ENCODE measurements around the gene CEP44. TPM values are rescaled to one million over a fixed set of nuclear protein-coding genes. Genes with fewer than 3 reads are reported as not detected.

The CEP44 gene
- total RNA-seq, 1 experiment from 2014 or later = 8.4 TPM

DNA sequence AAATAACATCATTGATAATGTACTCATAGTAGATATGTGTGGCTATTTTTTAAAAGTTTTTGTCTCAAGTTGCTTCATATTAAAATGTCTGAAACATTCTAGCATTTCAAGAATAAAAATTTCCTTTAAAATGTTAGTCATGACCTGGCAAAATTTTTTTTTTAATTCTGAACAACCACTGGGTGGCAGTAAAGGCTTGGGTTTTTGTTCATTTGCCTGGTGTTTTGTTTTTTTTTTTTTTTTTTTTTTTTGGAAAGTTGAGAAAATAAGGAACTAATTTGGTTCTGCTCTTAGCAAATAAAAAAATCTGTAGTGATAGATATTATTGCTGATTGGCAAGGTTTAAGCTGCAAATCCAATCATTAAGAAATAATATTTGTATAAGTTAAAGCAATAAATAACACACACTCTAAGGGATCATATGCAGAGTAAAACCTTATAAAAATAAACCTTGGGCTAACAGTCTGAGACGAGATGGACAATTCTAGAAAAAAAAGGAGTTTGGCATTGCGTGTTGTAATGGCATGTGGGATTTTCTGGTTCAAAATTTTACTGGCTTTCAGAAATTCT lies 81.4 kb downstream of the CEP44 start:
- Histone ChIP-seq H4K20me1 (ENCODE audit: low read length) (no peaks in the 10 kb centered on the region), H3K9ac (ENCODE audit: low read length) (no peak overlapping the region), H3K9me2 (replicated peaks; ENCODE audit: low read length) (no peaks in the 10 kb centered on the region), H2AFZ (ENCODE audit: low read length) (no peak overlapping the region), H3K36me3 (ENCODE audit: low read depth, low read length) (no peaks in the 10 kb centered on the region), H3K79me2 (ENCODE audit: low read length) (no peaks in the 10 kb centered on the region), H3K9me3 (ENCODE audit: low read length) (no peaks in the 10 kb centered on the region), H3K4me1 (ENCODE audit: insufficient read depth, low read length) (0 out of 2 replicates have a peak, but pooled peaks cover 8% of the 10 kb centered on the region), H3K4me2 (ENCODE audit: low read length) (no peak overlapping the region), H3K27me3 (ENCODE audit: low read length) (no peaks in the 10 kb centered on the region), H3F3A (ENCODE audit: low read length, unreplicated experiment) (no peaks in the 10 kb centered on the region), H3K4me3 (ENCODE audit: low read length) (no peak overlapping the region), H3K27ac (ENCODE audit: low read length) (no peak overlapping the region)
- TF ChIP-seq EZH2 (IDR thresholded peaks at IDR 0.05; ENCODE audit: low read length, unreplicated experiment) = no peak
- TF ChIP-seq, protein P1, sequence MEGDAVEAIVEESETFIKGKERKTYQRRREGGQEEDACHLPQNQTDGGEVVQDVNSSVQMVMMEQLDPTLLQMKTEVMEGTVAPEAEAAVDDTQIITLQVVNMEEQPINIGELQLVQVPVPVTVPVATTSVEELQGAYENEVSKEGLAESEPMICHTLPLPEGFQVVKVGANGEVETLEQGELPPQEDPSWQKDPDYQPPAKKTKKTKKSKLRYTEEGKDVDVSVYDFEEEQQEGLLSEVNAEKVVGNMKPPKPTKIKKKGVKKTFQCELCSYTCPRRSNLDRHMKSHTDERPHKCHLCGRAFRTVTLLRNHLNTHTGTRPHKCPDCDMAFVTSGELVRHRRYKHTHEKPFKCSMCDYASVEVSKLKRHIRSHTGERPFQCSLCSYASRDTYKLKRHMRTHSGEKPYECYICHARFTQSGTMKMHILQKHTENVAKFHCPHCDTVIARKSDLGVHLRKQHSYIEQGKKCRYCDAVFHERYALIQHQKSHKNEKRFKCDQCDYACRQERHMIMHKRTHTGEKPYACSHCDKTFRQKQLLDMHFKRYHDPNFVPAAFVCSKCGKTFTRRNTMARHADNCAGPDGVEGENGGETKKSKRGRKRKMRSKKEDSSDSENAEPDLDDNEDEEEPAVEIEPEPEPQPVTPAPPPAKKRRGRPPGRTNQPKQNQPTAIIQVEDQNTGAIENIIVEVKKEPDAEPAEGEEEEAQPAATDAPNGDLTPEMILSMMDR (conservative IDR thresholded peaks at IDR 0.05; ENCODE audit: low read depth, low read length) = peak; percentile 62; the same call in 1 of the 2 replicates
- ChIA-PET POLR2A (ENCODE audit: unreplicated experiment) (no interaction called here), CTCF (no interaction called here)
- ATAC-seq = no peak
- BruUV-seq (replicated peaks) = no TSS peak
- intact Hi-C loops (cut with micrococcal nuclease) = loop anchor here (1.0 to 5.0 kb wide), 5 partner anchors 37 to 1172 kb away; partner anchors contain the start of gene HPGD
- peak; percentile 54 for DNase-seq

- no peak for DNase-seq
- Histone ChIP-seq H2AFZ (ENCODE audit: low read length) (no peak overlapping the region), H4K20me1 (ENCODE audit: low read length) (no peaks in the 10 kb centered on the region), H3K9ac (ENCODE audit: low read length) (no peak overlapping the region), H3K9me3 (ENCODE audit: low read length) (no peaks in the 10 kb centered on the region), H3K4me1 (ENCODE audit: insufficient read depth, low read length) (0 out of 2 replicates have a peak, but pooled peaks cover 8% of the 10 kb centered on the region), H3K27me3 (ENCODE audit: low read length) (no peaks in the 10 kb centered on the region), H3K4me2 (ENCODE audit: low read length) (no peak overlapping the region), H3K9me2 (replicated peaks; ENCODE audit: low read length) (no peaks in the 10 kb centered on the region), H3F3A (ENCODE audit: low read length, unreplicated experiment) (no peaks in the 10 kb centered on the region), H3K4me3 (ENCODE audit: low read length) (no peak overlapping the region), H3K36me3 (ENCODE audit: low read depth, low read length) (no peaks in the 10 kb centered on the region), H3K27ac (ENCODE audit: low read length) (no peak overlapping the region), H3K79me2 (ENCODE audit: low read length) (no peaks in the 10 kb centered on the region)
- no peak for TF ChIP-seq EZH2 (IDR thresholded peaks at IDR 0.05; ENCODE audit: low read length, unreplicated experiment)
- TF ChIP-seq, protein P1 (conservative IDR thresholded peaks at IDR 0.05; ENCODE audit: low read depth, low read length) = no peak
- no TSS peak for BruUV-seq (replicated peaks)
- intact Hi-C loops (cut with micrococcal nuclease) = loop anchor here (5.0 kb wide), 2 partner anchors 32 to 1167 kb away; no protein-coding TSS in a partner anchor
- ChIA-PET POLR2A (ENCODE audit: unreplicated experiment) (no interaction called here), CTCF (no interaction called here)
- no peak for ATAC-seq
Observed at GRCh38 chr4:174369985-174370384, 86.3 kb downstream of the CEP44 start.

- ATAC-seq = no peak
- no peaks in the 10 kb centered on the region for H3K36me3 ChIP-seq (ENCODE audit: low read depth, low read length)
- H3K9ac ChIP-seq (ENCODE audit: low read length) = no peak overlapping the region
- no peaks in the 10 kb centered on the region for H3K79me2 ChIP-seq (ENCODE audit: low read length)
- CTCF ChIA-PET = no interaction called here
- no peaks in the 10 kb centered on the region for H4K20me1 ChIP-seq (ENCODE audit: low read length)
- H3K4me2 ChIP-seq (ENCODE audit: low read length) = no peak overlapping the region
- no peaks in the 10 kb centered on the region for H3F3A ChIP-seq (ENCODE audit: low read length, unreplicated experiment)
- POLR2A ChIA-PET (ENCODE audit: unreplicated experiment) = no interaction called here
- TF ChIP-seq EZH2 (IDR thresholded peaks at IDR 0.05; ENCODE audit: low read length, unreplicated experiment) (no peak), EZH2phosphoT487 (IDR thresholded peaks at IDR 0.05; ENCODE audit: borderline replicate concordance, low read length) (no peak)
- TF ChIP-seq, protein P1 (conservative IDR thresholded peaks at IDR 0.05; ENCODE audit: low read depth, low read length) = no peak
- H3K27me3 ChIP-seq (ENCODE audit: low read length) = no peaks in the 10 kb centered on the region
- no peaks in the 10 kb centered on the region for H3K9me2 ChIP-seq (replicated peaks; ENCODE audit: low read length)
- no peak overlapping the region for H3K4me3 ChIP-seq (ENCODE audit: low read length)
- H3K9me3 ChIP-seq (ENCODE audit: low read length) = no peaks in the 10 kb centered on the region
- DNase-seq = no peak
- H3K4me1 ChIP-seq (ENCODE audit: insufficient read depth, low read length) = peaks cover 18% of the 10 kb centered on the region
- H2AFZ ChIP-seq (ENCODE audit: low read length) = no peak overlapping the region
- H3K27ac ChIP-seq (ENCODE audit: low read length) = no peak overlapping the region
- no TSS peak for BruUV-seq (replicated peaks)
- intact Hi-C loops (cut with micrococcal nuclease) = no loop called here
Observed at GRCh38 chr4:174373821-174374220, 90.1 kb downstream of the CEP44 start.
